Measurements from ENCODE around the gene KIF3C. TPM values are rescaled to one million over a fixed set of nuclear protein-coding genes. Genes with fewer than 3 reads are reported as not detected.
A peak's percentile ranks its signal among the peaks of the same experiment; 100 is the strongest.
"Not testable (repeated sequence)": the region's sequence is repeated elsewhere in the genome, so short reads cannot be mapped to it uniquely, and the experiment has no call there.

Gene KIF3C
- total RNA-seq, 1 donor from 2014 or later, result 56.2 TPM

DNA sequence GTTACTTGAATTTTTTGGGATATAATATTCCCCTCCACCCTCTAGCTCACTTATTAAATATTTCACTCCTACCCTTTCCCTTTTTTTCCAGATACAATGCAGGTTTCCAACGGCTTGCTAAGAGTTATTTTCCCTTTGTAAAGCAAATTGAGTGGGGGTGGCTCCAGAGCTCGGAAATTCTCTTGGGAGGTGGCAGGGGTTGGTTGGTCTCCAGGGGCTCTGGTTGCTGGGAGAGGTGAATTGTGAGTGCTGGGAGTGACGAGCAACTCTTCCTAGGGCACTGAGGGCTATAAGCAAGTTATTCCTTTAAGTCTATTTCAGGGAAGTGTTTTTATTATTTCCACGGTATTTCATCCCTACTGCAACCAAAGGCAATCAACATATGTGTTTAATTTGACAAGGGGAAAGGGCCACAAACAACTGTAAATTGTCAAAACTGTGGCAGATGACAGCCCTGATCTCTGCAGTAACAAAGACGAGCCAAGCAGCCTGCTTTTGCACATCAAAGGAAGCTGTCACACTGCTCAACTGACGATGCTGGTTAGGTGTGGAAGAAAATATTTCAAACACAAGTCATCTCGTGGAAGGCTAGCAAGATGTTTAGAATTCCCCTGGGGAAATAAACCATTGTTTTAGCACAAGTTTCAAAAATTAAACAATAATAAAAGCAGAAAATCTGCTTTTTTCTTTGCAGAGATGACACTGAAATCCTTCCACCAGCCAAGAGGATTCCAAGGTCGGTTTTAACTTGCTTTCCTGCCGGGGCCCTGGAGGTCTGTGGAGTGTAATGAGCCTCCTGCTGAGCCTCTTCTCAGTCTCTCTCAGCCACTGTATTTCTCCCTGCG, 69.2 kb downstream of the KIF3C start:
- no peak for DNase-seq (ENCODE audit: low read depth, low spot score)
- no peaks in the 10 kb centered on the region for H3K9me3 Mint-ChIP-seq
- peak overlapping the region; percentile 57 for H3K27ac Mint-ChIP-seq (ENCODE audit: unreplicated experiment)
- peaks cover 25% of the 10 kb centered on the region for H3K4me1 Mint-ChIP-seq
- H3K27me3 Mint-ChIP-seq (ENCODE audit: low read depth), result no peaks in the 10 kb centered on the region
- TF ChIP-seq, protein P1, sequence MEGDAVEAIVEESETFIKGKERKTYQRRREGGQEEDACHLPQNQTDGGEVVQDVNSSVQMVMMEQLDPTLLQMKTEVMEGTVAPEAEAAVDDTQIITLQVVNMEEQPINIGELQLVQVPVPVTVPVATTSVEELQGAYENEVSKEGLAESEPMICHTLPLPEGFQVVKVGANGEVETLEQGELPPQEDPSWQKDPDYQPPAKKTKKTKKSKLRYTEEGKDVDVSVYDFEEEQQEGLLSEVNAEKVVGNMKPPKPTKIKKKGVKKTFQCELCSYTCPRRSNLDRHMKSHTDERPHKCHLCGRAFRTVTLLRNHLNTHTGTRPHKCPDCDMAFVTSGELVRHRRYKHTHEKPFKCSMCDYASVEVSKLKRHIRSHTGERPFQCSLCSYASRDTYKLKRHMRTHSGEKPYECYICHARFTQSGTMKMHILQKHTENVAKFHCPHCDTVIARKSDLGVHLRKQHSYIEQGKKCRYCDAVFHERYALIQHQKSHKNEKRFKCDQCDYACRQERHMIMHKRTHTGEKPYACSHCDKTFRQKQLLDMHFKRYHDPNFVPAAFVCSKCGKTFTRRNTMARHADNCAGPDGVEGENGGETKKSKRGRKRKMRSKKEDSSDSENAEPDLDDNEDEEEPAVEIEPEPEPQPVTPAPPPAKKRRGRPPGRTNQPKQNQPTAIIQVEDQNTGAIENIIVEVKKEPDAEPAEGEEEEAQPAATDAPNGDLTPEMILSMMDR (conservative IDR thresholded peaks at IDR 0.05), result no peak
- peak overlapping the region; percentile 47 for H3K4me3 Mint-ChIP-seq
- H3K36me3 Mint-ChIP-seq (ENCODE audit: low read depth), result no peaks in the 10 kb centered on the region

DNA sequence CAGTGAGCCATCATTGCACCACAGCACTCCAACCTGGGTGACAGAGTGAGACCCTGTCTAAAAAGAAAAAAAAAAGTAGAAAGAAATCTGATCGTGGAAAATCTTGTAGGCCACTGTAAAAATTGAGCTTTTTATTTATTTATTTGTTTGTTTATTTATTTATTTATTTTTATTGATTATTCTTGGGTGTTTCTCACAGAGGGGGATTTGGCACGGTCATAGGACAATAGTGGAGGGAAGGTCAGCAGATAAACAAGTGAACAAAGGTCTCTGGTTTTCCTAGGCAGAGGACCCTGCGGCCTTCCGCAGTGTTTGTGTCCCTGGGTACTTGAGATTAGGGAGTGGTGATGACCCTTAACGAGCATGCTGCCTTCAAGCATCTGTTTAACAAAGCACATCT, 72.7 kb downstream of the KIF3C start:
- H3K9me3 Mint-ChIP-seq; H3K27ac Mint-ChIP-seq (ENCODE audit: unreplicated experiment); H3K27me3 Mint-ChIP-seq (ENCODE audit: low read depth); H3K4me3 Mint-ChIP-seq; DNase-seq (ENCODE audit: low read depth, low spot score); H3K36me3 Mint-ChIP-seq (ENCODE audit: low read depth): not testable (repeated sequence)
- H3K4me1 Mint-ChIP-seq, result peaks cover 19% of the 10 kb centered on the region

DNA sequence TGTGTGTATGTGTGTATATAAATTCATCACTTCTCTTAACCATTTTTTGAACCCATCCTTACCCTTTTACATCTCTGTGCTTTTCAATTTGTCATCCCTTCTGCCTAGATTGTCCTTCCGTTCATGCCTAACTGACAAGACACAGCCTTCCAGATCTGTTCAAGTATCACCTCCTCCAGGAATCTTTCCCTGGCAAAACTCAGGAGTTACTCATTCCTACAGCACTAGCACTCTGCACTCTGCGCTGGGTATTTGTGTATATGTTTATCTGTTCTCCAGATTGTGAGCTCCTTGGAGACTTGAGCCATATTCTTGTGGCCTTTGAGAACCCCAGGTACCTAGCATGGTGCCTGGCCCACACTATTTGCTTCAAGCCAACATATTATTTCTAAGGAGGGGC, 77.2 kb downstream of the KIF3C start:
- H3K36me3 Mint-ChIP-seq (ENCODE audit: low read depth), result no peaks in the 10 kb centered on the region
- DNase-seq (ENCODE audit: low read depth, low spot score), result no peak
- H3K9me3 Mint-ChIP-seq, result no peaks in the 10 kb centered on the region
- H3K4me1 Mint-ChIP-seq, result no peaks in the 10 kb centered on the region
- no peak overlapping the region for H3K27ac Mint-ChIP-seq (ENCODE audit: unreplicated experiment)
- no peaks in the 10 kb centered on the region for H3K27me3 Mint-ChIP-seq (ENCODE audit: low read depth)
- no peak overlapping the region for H3K4me3 Mint-ChIP-seq
- TF ChIP-seq, protein P1 (conservative IDR thresholded peaks at IDR 0.05), result no peak

DNA sequence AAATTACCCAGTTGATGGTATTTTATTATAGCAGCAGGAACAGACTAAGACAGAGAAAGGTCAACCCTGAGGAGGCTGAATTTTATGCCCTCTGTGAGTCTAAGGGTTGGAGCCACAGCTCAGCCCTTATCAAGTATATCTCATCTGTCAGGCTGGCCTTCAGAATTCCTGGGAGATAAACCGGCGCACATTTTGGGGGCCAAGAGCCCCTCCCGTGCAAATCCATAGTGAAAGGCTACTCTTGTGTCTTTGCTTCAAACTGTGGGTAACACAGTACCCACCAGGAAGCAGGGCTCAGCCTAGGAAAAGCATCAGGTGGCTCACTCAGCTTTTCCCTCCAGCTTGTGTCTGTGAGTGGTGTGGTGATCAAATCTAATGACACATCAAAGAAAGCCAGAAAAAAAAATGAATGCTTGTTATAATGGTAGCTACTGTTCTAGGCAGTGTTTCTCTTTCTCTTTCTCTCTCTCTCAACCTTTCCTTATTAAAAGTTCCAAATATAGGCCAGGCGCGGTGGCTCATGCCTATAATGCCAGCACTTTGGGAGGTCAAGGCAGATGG, 79.0 kb downstream of the KIF3C start:
- Mint-ChIP-seq H3K4me3 (no peak overlapping the region), H3K27me3 (ENCODE audit: low read depth) (no peaks in the 10 kb centered on the region), H3K36me3 (ENCODE audit: low read depth) (no peaks in the 10 kb centered on the region), H3K9me3 (no peaks in the 10 kb centered on the region), H3K4me1 (no peaks in the 10 kb centered on the region), H3K27ac (ENCODE audit: unreplicated experiment) (no peak overlapping the region)
- no peak for DNase-seq (ENCODE audit: low read depth, low spot score)
- TF ChIP-seq, protein P1 (conservative IDR thresholded peaks at IDR 0.05), result no peak

DNA sequence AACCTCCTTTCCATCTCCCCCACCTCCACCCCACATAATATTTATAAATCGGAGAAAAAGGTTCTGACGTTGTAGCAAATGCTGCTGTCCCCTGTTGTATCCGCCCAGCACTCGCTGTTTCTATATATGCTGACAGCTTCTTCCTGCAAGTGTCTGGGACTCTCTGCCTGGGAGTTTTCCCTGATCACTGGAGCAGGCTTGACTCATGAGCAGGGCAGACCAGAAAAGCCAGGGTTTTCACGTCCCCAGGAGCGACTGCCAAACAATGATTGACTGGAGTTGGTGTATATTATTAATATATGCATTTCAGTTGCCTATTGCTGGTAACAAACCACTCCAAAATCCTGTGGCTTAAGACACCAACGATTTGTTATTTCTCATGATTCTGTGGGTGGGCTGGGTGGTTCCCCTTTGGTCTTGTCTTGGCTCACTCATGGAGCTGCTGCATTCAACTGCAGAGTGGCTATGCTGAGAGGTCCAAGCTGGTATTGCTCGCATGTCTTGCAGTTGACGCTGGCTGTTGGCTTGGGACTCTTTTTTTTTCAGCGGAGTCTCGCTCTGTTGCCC, 82.8 kb downstream of the KIF3C start:
- TF ChIP-seq, protein P1 (conservative IDR thresholded peaks at IDR 0.05), result no peak

DNA sequence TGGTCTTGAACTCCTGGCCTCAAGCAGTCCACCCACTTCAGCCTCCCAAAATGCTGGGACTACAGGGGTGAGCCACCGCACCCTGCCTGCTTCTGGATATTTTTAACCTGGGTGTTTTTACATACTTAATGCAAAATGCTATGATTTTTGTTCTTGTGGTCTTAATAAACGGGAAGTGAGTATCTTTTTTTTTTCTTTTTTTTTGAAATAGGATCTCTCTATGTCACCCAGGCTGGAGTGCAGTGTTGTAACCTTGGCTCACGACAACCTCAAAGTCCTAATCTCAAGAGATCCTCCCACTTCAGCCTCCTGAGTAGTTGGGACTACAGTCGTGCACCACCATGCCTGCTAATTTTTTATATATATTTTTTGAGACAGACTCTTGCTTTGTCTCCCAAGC, 84.8 kb downstream of the KIF3C start:
- Mint-ChIP-seq H3K9me3 (no peaks in the 10 kb centered on the region), H3K4me3 (no peak overlapping the region), H3K27ac (ENCODE audit: unreplicated experiment) (no peak overlapping the region), H3K36me3 (ENCODE audit: low read depth) (no peaks in the 10 kb centered on the region), H3K27me3 (ENCODE audit: low read depth) (no peaks in the 10 kb centered on the region), H3K4me1 (peaks cover 3% of the 10 kb centered on the region)
- TF ChIP-seq, protein P1 (conservative IDR thresholded peaks at IDR 0.05), result no peak
- DNase-seq (ENCODE audit: low read depth, low spot score), result no peak

More for the DNA sequence above, 82.8 kb downstream of the KIF3C start:
- Mint-ChIP-seq H3K4me3 (no peak overlapping the region), H3K27ac (ENCODE audit: unreplicated experiment) (no peak overlapping the region), H3K27me3 (ENCODE audit: low read depth) (no peaks in the 10 kb centered on the region), H3K4me1 (peaks cover 3% of the 10 kb centered on the region), H3K9me3 (no peaks in the 10 kb centered on the region), H3K36me3 (ENCODE audit: low read depth) (no peaks in the 10 kb centered on the region)
- DNase-seq (ENCODE audit: low read depth, low spot score), result no peak

DNA sequence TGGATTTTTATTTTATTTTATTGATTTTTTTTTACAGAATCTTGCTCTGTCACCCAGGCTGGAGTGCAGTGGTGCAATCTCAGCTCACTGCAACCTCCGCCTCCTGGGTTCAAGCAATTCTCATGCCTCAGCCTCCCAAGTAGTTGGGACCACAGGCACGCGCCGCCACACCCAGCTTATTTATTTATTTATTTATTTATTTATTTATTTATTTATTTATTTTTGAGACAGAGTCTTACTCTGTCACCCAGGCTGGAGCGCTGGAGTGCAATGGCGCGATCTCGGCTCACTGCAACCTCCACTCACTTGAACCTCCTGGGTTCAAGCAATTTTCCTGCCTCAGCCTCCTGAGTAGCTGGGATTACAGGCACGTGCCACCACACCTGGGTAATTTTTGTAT, 86.0 kb downstream of the KIF3C start:
- not testable (repeated sequence) for H3K36me3 Mint-ChIP-seq (ENCODE audit: low read depth); H3K4me3 Mint-ChIP-seq; H3K4me1 Mint-ChIP-seq; H3K27me3 Mint-ChIP-seq (ENCODE audit: low read depth); H3K9me3 Mint-ChIP-seq; H3K27ac Mint-ChIP-seq (ENCODE audit: unreplicated experiment); DNase-seq (ENCODE audit: low read depth, low spot score)

All from neural crest cell (in vitro differentiated cells).